NCI-H524 (cell line): ENCODE measurements around the gene PLXND1.
"Not testable (repeated sequence)": the region's sequence is repeated elsewhere in the genome, so short reads cannot be mapped to it uniquely, and the experiment has no call there.

Source experiments
- DNase-seq, 2 experiments: peaks; one replicate each; lab custom pipeline; 2025; lab: John Stamatoyannopoulos, UW

Gene PLXND1

DNA sequence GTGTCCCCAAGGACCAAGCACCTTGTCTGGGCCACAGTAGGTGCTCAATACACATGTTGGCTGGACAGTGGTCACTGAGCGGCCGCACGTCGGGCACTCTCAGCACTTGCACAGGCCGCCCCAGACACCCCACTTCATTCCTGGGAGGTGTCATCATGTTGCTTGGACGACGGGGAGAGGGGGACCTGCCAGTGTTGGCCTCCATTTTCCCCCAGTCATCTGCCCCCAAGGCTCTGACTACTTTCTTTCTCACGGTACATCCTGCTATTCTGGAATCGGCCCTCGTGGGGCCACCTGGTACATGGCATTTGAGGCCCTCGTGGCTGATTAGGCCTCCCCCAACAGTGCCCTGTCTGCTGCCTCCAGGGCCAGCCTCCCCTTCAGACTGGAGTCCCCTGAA lies 79.2 kb downstream of the PLXND1 start:
- DNase-seq, result no peak

DNA sequence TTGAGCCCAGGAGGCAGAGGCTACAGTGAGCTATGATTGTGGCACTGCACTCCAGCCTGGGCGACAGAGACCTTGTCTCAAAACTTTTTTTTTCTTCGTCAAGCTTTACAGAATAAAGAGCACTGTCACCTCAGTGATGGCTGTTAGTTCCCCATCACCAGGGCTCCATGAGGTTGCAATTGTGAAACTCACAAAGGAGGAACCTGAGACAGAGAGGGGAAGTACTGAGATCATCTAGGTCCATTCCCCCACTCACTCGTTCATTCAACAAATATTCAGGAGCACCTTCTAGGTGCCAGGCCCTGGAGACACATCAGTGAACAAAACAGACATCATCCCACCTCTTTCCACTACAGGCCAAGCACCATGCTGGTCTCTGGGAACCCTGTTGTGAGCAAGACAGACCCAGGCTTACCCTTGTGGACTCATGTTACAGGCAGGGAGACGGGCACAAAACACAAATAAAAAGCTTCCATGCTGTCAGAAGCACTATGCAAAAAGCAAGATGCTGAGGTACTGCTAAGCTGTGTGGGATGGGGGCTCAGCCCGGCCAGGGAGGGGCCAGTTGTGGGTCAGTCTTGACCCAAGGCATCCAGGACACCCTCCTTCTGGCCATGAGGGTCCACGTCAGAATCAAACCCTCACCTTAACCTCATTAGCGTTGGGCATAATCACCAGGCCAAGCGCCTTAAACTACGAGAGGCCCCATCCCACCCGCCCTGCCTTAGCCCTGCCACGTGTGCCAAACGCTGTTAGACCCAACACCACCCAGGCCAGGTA lies 80.2 kb downstream of the PLXND1 start:
- peak in 1 of 2 experiments; percentile 26 for DNase-seq

DNA sequence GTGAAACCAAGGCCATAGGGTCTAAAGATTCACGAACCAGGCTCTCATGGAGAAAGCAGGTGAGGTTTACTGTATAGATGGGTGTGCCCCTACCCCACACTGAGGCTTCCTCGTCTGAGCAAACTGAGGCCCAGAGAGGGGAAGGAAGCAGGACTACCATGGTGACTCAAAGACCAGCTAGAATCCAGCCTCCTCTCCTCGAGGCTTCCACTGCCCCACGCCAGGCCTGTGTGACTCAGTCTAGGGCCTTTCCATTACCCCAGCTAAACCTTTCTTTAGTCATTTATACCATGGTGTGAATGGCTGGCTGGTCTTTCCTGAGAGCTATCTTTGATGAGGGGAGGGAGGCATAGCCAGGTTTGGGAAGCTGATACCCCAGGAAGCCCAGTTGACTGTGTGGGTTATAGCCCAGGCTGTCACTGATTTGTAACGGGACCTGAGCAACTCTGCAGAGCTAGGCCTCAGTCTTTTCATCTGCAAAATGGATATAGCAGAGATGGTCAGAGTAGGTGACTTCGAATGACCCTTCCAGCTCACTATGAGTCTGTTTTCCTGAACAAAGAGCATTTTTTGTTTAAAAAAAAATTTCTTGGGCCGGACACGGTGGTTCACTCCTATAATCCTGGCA lies 81.0 kb downstream of the PLXND1 start:
- DNase-seq, result no peak

DNA sequence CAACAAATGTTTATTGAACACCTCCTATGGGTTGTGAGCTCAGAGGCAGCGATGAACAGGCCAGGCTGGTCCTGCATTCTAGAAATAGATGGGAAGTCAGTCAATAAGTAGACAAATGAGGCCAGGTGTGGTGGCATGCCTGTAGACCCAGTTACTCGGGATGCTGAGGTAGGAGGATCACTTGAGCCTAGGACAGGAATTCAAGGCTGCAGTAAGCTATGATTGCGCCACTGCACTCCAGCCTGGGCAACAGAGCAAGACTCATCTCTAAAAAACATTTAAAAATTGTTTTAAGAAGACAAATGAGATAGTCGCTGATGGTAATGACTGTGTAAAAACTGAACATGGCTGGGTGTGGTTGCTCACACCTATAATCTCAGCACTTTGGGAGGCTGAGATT lies 82.4 kb downstream of the PLXND1 start:
- no peak for DNase-seq

DNA sequence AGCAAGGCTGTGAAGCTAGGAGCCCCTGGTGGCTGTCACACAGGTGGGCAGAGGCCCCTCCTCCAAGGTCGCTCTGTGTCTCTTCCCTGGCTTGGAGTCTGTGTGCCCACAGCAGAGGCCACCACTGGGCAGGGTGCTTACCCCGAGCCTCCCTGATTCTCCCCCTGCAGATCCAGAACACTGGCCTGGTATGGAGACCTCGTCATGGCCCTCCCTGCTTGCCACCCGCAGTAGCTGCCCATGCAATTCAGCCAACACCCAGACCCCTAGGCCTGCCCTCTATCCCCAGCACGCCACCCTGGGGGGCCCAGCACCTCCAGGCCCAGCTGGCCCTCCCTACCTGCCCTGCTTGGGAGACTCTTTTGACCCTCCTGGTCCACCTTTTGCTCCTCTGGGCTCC lies 83.5 kb downstream of the PLXND1 start:
- no peak for DNase-seq

DNA sequence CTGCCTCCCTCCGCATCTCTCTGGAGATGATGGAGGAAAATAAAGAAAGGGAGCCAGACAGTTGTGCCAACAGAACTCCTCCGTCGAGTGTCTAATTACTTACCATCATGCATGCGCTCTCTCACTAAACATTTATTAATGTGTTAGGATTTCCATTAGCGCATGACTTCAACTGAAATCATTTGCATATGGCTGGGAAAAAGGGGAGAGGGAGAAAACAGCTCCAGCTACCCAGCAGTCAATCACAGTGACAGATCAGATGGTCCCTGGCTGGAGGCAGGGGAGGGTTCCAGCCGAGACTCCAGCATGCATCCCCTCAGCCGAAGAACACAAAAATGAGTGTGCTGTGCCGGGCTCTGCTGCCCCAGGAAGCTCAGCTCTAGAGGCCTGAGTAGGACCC lies 84.9 kb downstream of the PLXND1 start:
- DNase-seq, result no peak

DNA sequence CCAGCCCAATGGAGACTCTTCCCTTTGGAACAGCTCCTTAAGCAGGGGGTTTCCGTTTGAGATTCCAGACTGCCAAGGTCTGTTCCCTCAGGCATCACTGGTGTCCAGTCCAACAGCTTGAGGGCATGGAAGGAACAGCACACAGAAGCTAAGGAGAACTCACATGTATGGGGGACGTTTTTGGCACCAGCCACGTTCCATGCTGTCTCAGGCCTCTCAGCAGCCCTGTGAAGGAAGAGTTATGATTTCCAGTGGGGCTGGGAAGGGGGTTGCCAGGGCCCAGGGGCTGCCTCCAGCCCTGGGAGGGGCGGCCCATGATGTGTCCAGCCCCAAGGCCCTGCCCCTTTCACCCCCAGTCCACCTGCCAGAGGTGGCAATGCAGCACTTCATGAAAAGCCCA lies 85.5 kb downstream of the PLXND1 start:
- no peak for DNase-seq

DNA sequence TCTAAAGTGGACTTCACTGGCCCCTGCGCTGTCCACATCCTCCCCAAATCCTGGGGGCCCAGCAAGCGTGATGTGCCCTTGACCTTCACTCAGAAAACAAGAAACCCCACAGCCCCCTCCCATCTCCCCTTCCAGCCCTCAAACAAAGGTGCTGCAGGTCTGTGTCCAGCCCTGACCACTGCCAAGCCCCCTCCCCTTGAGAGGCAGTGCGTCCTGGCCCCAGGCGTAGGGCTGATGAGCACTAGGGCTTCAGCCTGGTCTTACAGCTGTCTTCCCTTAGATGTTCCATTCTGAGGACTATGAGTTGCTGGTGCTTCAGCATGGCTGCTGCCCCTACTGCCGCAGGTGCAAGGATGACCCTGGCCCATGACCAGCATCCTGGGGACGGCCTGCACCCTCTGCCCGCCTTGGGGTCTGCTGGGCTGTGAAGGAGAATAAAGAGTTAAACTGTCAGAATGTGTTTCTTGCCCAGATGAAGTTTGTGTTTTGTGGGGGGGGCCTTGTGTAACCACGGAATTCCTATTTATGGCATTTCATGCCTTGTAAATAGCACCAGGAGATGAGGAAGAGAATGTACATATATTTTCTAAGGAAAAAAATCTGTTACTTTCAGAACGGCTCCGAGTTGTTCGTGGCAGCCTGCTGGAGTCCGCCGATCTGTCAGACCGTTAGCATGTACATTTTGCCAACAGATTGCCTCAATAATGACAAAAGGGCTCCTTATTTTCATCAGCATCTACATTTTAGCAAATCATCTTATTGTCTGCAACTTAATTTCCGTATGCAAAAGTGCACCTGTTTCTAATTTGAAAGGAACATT lies 86.4 kb downstream of the PLXND1 start:
- DNase-seq, result no peak

DNA sequence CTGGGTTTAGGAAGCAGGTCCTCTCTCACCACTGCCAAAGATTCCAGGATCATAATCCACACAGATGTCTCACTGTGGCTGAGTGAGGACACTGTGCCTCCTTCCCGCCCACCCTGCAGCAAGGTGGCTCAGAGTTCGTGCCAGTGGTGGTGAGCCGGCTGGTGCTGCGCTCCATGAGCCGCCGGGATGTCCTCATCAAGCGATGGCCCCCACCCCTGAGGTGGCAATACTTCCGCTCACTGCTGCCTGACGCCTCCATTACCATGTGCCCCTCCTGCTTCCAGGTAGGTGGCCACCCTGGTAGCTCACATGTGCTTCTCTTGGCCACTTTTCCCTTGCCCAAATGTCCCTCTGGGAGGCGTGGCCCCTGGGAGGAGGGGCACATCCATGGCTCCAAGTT lies 87.0 kb downstream of the PLXND1 start:
- no peak for DNase-seq

DNA sequence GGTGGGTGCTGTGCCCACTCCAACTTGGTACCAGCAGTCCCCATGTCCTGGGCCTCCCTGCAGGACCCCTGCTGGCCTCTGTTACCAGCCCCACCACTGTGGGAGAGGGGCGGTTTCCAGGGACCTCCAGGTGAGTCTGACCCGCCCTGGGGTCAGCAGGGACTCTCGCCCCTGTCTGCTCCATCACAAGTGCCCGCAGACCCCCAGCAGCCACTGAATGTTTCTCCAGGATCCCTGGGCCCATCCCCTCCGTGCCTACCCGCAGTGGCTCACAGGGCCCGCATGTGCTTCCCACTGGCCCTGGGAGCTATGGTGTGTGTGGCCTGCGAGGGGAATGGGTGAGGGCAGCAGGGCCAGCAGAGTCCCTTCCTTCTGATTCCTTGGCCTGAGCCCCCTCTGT lies 87.9 kb downstream of the PLXND1 start:
- no peak for DNase-seq

DNA sequence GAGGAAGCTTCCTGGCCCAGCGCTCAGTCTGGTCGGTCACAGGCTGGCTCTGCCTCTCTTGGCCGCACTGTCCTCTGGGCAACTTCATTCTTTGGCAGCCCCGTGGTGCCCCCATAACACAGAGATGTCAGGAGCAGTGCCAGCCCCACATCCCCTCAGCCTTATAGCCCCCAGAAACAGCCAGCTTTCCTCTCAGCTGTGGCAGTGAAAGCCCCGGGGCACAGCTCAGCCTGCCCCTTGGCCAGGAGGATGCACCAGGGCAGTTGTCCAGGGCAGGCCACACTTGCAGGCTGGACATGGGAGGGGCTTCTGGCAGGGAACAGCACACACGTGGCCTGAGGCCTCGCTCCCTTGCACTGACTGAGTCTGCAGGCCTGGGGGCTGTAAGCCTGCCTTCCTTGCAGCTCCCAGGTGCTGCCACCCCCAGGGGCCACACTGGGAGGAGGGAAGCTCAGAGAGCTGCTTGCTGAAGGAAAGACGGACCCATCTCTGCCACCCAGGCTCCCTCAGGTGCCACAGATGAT lies 88.4 kb downstream of the PLXND1 start:
- DNase-seq, result no peak

DNA sequence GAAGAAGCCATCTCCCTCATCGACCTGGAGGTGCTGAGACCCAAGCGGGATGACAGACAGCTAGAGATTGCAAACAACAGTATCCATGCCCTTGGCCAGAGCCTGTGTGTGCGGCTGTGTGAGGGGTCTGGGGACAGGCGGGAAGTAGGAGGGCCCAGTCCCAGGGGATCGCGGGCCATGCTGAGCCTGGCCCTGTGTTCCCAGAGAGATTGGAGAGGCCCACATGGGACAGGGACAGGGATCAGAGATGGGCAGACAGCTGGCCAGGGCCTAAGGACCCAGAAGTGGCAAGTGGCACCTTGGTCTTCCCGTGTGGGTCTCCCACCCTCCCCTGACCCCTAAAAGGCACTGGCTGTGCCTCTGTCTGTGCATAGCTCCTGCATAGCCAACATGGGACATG lies 89.0 kb downstream of the PLXND1 start:
- DNase-seq, result no peak

DNA sequence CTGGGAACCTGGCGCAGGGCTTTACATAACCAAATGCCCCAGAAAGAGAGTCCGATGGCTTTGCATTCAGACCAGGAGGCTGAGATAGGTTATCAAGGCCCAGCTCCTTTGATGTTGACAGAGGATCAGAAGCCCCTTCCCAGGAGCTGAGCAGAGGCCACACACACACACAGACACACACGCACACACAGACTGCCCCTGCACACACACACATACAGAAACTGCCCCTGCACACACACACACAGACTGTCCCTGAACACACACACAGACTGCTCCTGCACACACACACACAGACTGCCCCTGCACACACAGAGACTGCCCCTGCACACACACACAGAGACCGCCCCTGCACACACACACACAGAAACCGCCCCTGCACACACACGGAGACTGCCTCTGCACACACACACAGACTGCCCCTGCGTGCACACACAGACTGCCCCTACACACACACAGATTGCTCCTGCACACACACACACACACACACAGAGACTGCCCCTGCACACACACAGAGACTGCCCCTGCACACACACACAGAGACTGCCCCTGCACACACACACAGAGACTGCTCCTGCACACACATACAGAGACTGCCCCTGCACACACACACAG lies 90.5 kb downstream of the PLXND1 start:
- DNase-seq, result not testable (repeated sequence)

DNA sequence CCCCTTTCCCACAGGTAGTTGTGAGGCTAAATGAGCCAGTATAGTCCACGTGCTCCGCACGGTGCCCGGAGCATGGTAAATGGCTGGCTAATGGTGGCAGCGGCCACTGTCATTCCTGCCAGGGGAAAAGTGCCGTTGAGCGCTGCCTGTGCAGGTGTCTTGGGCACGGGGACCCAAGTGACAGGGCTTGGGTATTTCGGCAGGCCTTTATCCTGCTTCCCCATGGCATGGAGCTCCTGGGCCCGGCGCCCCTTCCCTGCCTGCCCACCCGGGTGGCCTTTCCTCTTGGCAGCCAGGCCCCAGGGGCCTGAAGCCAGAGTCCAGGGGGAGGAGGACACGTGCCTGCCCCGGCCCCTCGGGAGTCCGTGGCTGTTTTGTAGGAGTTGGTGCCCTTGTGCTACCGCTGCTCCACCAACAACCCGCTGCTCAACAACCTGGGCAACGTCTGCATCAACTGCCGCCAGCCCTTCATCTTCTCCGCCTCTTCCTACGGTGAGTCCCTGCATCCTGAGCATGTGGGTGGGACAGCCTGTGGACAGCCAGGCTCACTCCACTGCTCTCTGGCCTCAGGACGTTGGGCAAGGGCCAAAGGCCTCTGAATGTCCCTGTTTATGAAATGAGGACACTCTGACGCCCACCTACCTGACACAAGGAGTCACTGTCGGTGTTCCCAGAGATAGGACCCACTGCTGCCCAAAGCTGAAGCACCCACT lies 91.2 kb downstream of the PLXND1 start:
- DNase-seq, result not testable (repeated sequence)

DNA sequence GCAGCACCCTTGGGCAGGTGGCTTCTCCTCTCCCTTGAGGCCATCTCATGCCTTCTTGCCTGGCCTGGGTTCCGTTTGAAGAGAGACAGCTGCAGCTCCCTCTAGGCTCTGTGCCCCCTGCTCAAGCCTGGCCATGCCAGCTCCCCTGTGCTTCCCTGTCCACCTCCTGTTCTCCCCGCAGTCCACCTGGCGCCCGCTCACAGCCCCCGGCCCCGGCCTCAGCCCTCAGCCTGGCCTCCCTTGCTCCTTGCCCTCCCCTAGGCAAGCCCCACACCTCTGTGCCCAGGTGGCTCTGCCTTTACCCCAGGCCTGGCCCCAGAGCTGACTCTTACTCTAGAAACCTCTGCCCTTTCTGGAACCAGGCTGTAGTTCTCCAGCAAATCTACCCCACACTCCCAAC lies 91.9 kb downstream of the PLXND1 start:
- no peak for DNase-seq

DNA sequence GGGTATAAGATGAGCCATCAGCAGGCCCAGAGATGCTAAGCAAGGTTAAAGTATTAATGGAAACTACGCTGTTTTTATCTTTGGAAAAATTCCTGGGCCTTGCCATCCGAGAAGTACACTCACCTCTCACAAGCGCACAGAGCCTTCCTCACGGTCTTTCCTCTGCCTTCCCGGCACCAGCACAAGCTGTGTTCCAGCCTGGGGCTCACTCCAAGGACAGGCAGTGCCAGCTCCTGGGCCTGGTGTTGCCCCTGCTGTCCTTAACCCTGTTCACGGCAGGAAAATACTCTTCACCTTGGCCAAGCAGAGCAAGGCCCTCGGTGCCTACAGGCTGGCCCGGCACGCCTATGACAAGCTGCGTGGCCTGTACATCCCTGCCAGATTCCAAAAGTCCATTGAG lies 92.4 kb downstream of the PLXND1 start:
- DNase-seq, result no peak

DNA sequence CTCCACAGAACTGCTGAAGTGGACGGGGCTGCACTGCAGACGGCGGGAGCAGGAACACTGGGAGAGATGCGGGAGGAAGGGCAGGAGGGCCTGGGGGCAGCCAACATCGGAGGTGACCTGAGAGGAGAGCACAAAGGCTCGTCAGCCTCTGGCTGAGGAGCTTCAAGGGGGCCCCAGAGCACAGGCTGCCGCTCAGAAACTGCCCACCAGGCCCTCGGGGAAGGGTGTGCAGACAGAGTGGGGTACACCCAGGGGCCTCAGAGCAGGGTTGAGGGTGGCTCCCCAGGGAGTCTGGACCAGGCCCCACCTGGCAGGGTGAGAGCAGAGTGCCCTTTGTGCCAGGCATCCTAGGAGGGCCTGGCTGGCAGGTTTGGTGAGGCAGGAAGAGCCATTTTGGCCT lies 92.8 kb downstream of the PLXND1 start:
- no peak for DNase-seq

DNA sequence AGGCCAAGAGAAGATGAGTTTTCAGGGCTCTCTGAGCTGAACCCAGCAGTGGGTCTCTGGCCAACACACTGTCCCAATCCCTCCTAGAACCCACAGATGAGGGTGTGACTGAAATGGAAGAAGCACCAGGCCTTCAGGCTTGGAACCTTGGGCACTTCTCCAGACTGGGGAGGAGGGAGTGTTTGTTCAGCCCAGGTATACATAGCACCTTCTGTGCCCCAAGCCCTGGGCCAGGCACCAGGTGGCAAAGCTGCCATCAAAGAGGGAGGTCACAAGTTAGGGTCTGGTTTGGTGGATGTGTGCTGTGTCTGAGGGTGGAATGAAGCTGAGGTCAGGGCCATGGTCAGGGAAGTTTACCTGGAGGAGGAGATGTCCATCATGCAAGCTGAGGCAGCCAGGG lies 93.9 kb downstream of the PLXND1 start:
- no peak for DNase-seq

DNA sequence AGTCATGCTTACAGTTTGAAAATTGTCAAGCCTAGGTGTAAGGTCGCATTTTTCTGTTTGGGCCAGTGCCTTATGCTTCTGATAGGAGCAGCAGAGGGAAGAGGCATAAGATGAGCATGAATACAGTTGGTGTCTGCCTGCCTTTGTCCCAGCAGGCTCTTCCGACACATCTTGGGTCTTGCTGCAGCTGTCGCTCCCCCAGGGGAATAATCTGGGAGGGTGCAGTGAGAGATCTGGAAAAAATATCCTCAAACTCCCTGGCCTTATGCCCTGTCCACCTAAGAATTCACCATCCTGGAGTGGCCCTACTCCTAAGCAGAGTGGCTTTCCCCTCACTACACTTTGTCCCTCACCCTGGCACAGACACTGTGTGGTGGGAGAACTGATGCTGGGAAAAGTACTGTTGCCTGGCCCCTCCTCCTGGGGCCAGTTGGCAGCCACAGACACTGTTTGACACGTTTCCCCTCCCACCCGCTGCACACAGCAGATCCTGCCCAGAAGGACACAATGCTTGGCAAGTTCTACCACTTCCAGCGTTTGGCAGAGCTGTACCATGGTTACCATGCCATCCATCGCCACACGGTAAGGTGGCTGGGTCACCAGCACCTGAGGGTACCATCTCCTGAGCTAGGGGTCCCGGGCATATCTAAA lies 99.2 kb downstream of the PLXND1 start:
- DNase-seq, result peak in 1 of 2 experiments; percentile 61

DNA sequence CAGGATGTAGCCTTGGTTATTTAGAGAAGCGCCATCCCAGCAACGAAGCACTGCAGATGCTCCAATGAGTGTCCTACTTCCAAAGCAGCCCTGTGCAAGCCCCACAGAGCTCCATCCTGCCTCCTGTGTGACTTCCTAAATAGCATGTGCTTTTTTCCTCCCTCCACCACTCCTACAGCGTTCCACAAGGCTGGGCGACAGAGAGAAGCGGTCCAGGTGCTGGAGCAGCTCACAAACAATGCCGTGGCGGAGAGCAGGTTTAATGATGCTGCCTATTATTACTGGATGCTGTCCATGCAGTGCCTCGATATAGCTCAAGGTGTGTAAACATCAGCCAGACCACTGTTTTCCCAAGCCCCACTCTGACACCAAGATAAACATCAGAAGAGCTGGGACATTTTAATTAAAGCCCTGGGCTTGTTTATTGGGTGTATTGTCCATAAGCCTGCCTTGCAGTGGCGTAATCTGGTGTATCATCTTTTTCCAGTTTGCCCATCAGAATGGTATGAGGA lies 100.2 kb downstream of the PLXND1 start:
- no peak for DNase-seq

DNA sequence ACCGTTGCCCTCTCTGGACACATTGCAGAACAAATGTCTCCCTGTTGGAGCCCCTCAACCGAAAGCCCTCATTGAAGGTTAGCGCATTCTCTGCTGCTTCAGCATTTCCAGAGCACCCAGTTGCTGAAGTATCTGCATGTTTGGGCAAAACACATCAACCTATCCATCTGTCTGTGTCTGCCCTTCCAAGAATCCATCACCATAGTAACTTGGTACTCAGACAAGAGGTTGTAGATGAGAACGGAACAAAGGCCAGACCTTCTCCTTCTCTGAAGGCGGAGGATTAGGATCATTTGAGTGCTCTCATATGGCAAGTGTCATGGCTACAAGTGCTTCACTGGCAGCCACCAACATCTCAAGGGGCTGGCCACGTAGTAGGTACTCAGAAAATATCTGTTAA lies 101.1 kb downstream of the PLXND1 start:
- DNase-seq, result peak; percentile 94 to 98
